NCI-H2107 treated with DMSO at 0.1 percent for 48 hours (cell line): ENCODE results near the gene MICB.
"Not testable (repeated sequence)": the region's sequence is repeated elsewhere in the genome, so short reads cannot be mapped to it uniquely, and the experiment has no call there.

ENCODE experiments used
- DNase-seq: peaks from one replicate; lab custom pipeline; 2025; ENCODE audit not compliant: unreplicated experiment; lab: John Stamatoyannopoulos, UW

MICB gene

GRCh38 chr6:31497531-31498476 lies at the start of gene MICB:
Gene MICB (plus strand): TSS chr6:31498145. CDS start chr6:31498194, 49 bp downstream.
- DNase-seq, result no peak

- DNase-seq, result no peak
These were observed 47.2 kb upstream of the MICB start for GRCh38 chr6:31450751-31451150.

GRCh38 chr6:31452859-31453258 lies 45.1 kb upstream of the MICB start:
- DNase-seq, result no peak

GRCh38 chr6:31453259-31453658 lies 44.7 kb upstream of the MICB start:
- no peak for DNase-seq

- not testable (repeated sequence) for DNase-seq
These were observed 38.1 kb upstream of the MICB start for GRCh38 chr6:31459864-31460263.

GRCh38 chr6:31460361-31461025 lies 37.5 kb upstream of the MICB start:
- no peak for DNase-seq

GRCh38 chr6:31462026-31462963 lies 35.6 kb upstream of the MICB start:
- no peak for DNase-seq

- DNase-seq, result peak; percentile 37
These were observed 34.7 kb upstream of the MICB start for GRCh38 chr6:31462964-31463870.

GRCh38 chr6:31464252-31465184 lies 33.4 kb upstream of the MICB start:
- DNase-seq, result no peak

- no peak for DNase-seq
These were observed 32.8 kb upstream of the MICB start for GRCh38 chr6:31465185-31465536.

GRCh38 chr6:31465718-31466117 lies 32.2 kb upstream of the MICB start:
- DNase-seq, result no peak

GRCh38 chr6:31466466-31466865 lies 31.5 kb upstream of the MICB start:
- no peak for DNase-seq

GRCh38 chr6:31467151-31467550 lies 30.8 kb upstream of the MICB start:
- DNase-seq, result no peak

- DNase-seq, result no peak
These were observed 29.6 kb upstream of the MICB start for GRCh38 chr6:31468311-31468710.

GRCh38 chr6:31470801-31471200 lies 27.1 kb upstream of the MICB start:
- DNase-seq, result no peak

GRCh38 chr6:31471711-31472110 lies 26.2 kb upstream of the MICB start:
- no peak for DNase-seq

GRCh38 chr6:31472259-31472658 lies 25.7 kb upstream of the MICB start:
- no peak for DNase-seq

GRCh38 chr6:31473244-31473643 lies 24.7 kb upstream of the MICB start:
- DNase-seq, result no peak
